ENCODE data around the gene KCNJ15.

Gene KCNJ15

DNA sequence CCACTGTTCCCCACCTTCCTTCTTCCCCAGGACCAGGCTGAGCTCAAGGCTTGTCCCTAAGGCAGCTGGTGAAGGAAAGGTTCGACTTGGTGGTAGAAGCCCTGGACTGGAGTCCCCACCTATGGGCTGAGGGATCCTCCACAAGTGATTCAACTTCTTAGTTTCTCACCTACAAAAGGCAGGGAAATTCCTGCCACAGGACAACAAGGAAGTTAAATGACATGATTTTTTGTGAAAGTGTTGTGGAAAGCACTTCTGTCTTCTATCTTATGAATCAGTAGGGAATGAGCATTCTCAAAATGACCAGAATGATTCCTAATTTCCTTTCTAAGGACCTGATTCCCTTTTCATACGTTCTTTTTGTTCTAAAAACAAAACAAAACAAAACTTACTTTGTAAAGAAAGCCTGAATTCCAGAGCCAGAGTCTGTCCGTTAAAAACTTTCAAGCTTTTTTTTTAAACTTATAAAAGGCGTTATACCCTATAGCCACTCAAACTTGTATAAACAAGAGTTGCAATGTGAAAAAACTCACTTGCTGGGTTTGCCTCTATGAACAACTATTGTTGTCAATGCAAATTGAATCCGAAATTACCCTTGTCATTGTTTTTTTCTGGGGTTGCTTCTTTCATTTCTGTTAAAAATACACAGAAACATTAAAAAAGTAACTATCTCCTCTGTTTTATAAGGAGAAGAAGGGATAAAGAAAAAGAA lies 12.2 kb downstream of the KCNJ15 start:
- no peak for DNase-seq

DNA sequence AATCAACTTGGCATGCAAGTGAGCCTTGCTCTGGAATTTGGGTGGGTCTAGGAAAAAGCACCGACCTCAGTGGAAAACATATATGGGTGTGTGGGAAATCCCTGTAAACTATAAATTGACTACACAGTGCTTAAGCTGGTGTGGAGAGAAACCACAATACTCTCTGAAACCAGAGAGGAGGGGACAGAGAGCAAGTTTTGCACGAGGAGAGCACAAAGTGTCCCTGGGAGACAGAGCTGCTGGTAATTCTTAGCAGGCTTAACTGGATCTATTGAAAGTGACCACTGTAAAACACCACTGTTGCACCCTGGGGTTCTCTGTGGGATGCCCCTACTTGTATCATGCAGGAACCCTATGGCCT lies 12.8 kb downstream of the KCNJ15 start:
- no peak for DNase-seq

DNA sequence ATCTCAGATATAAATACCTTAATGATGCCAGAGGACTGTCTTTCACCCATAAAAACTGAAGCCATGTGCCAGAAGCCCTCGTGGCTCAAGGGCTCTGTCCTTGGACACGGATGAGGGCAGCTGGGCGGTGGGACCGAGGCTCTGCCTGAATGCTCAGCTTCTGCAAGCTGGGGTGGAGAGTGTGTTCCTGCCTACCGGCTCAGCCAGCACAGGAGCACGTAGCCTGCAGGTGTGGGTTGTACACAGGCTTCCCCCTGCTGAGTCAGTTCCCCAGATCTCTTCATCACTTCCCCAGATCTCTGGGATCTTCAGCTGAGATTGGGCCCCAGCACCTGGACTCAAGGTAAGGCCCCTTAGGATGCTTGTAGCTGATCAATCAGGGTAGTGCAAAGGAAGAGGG lies 15.4 kb downstream of the KCNJ15 start:
- no peak for DNase-seq

DNA sequence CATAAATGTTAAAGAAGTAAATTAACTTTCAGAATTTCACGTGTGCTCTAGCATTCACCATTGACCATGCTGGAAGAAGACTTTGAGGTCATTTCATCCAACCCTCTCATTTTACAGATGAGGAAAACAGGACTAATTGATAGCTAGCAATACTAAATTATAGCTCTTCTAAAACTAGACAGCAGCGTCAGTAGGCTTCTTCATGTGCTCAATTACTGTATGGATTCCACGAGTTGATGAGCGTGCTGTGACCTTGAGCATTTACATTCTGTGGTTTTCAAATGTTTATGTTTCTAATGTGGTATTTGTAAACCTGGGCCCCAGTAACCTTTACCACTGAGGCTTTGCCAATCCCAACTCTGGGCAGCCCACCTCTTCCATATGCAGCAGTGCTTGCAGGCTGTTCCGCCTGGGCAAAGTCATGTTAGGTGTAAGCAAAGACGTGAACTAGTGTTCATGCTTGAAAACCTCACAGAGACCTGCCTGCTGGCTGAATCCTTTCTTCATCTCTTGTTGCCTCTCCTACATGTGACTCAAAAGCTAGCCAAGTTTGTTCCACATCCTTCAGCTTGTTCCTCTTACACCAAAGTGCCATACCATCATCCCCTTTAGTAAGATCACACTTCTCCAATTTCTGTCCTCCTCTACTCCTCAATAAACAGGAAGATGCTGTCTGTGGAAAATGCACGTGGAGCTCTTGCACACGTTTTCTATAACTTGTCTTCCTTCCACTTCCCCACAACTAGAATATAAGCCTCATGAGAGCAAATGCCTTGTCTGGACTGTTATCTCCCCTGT lies 17.2 kb downstream of the KCNJ15 start:
- peak; percentile 35 for DNase-seq

DNA sequence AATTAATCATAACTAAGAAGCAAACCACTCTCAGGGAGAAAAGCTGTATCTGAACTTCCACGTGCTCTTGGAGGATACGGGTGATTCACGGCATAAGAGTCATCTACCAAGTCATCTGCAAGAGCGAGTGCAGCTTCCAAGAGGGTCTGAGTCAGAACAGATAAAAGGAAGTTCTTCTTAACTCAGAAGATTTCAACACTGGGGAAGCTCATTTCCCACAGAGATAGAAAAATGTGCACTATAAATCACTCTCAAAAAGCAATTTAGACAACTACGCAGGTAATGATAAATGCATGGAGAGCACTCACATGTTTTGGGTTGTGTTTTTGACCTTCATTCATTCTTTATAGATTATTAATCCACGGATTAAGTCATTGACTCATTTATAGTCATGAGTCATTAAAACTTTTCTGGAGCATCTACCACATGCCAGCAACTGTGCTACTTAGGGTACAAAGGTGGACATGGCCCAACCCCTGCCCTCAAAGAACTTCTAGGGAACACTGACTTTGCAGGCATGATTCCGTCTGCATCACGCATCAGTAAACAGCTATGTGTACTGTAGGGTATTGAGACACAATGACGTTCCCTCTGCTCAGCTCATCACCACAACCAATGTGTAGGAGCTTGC lies 20.8 kb downstream of the KCNJ15 start:
- peak; percentile 100 for DNase-seq

DNA sequence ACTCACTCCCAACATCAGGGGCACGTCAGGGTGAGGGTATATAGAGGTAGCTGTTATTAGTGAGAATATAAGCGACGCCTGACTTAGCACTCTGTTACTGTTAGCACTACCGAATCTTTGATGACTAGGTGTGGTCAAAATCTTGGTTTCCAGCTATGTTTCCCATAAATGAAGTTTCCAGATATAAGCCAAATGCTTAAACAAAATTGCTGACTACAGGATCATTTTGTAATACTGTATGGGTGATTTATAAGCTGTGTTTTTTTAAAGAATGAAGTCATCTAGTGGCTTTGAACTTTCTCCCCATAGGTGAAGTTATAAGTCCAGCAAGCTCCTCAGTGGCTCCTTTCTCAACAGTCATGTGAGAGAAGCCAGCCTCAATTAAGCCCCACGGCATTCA lies 23.7 kb downstream of the KCNJ15 start:
- peak; percentile 51 for DNase-seq

DNA sequence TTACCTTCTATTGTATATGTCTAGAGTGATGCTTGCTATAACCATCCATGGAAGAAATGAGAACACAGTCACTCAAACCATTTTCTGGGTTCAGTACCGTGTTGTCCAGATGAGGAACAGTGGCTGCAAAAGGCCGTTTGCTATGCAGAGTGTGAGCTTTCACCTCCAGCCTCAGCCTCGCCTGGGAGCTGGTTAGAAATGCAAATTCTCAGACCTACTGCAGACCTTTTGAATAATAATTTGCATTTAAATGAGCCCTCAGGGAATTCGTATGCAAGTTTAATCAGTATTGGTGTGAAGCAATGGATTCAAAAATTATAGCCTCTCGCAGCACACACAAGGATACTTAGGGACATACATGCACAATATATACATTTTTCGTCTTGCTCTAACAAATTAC lies 24.1 kb downstream of the KCNJ15 start:
- no peak for DNase-seq

DNA sequence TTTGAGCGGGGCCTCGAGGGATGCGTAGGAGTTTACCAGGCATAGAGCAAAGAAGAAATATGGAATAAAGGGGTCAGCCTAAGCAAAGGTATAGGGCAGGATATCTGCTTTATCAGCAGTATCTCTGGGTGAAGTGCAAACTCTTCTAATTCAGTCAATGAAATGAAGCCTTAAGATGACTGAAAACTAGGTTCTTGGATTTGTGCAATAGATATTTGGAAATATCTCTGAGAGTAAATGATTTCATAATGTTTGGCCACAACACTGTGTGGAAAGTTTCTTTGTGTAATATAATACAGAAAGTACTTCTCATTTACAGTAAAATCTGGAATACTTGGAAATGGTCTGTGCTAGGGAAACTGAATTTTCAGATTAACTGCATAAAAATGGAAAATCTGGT lies 26.1 kb downstream of the KCNJ15 start:
- DNase-seq: no peak

DNA sequence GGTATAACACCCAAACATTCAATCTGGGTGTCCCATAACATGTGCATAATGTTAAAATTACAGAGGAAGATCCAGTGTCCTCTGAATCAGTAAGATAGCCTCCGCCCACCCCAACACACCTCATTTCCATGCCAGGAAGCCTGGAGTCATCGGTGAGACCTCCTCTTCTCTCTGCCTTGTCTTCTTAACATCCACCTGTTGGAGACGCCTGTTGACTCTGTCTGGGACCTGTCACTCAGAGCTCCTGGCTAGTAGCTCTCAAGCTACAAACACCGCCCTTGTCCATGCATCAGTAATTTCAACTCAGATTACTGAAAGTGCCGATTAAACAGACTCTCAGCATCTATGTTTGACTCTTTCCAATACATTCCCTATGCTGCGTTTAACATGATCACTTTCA lies 27.4 kb downstream of the KCNJ15 start:
- no peak for DNase-seq

DNA sequence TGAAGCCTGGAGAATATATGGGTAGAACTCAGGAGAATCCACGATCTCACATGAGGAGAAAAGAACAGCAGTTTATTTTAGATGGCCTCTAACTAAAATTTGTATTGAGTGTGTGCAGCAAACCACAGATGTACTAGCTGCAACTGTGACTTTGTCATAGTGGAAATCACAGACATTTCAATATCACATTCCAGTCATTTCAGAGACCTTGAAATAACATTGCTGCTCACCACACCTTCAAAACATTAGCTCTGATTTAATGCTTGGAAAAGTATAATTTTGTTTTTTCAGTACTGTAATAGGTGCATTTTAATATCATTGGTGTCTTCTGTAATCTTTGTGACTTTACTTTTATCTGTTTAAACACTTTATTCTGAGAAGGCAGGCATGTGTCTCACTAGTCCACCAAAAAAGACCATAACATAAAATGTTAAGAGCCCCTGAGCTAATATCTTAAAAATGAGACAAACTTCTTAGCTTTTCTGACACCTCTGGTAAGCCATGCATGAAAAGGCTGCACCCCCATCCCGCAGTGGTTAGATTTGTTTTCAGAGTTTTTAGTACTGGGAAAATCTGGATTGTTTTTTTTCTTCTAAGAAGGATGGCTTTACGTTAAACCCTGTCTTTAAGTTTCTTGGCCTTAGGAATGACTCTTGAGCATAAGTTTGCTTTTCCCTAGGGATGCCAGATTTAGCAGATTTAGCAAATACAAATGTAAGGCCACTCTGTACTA lies 30.1 kb downstream of the KCNJ15 start:
- DNase-seq: no peak

DNA sequence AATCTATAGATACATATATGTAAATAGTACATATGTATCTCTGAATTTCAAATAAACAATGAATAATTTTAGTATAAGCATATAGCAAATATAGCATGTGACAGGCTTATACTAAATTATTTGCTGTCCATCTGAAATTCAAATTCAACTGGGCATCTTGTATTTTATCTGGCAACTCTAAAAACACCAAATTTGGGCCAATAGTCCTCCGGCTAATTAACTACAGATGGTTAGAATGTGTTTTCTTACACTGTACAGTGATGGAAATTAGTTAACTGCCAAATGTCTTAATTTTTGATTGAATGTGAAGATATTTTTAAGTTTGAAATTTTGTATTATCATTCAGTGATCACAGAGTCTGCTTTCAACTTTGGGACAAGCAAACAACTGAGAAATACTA lies 30.7 kb downstream of the KCNJ15 start:
- DNase-seq: no peak

DNA sequence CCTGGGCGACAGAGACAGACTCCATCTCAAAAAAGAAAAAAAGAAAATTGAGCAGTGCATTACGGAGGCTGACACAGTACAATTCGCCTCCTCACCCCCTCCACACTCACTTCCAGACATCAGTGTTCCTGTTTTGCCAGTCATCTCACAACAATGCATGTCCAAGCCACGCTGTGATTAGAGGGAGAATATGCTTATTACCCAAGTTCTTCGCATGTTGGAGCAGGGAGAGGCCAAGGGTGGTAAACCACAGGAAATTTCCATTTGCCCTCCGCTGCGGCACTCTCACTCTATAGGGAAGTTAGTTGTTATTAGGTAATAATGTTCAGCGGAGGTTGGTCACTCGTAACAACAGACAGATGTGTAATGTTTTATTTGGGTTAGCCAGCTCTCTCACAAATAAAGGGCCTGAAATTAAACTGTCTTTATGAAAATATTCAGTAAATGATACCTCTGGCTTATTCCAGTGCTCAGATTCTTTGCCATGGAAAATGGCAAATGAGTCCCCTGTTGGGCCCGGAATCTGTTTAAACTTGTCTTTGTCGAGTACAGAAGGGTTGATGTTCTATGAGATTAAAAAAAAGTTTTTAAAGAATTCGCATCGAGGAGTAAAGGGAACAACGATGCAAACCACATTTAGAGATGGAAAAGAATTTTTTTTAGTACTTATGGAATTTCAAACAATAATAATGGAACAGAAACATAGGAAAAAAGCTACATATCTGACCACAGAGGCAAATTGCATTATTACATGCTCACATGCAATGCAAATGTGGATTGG lies 33.1 kb downstream of the KCNJ15 start:
- peak; percentile 99 for DNase-seq

DNA sequence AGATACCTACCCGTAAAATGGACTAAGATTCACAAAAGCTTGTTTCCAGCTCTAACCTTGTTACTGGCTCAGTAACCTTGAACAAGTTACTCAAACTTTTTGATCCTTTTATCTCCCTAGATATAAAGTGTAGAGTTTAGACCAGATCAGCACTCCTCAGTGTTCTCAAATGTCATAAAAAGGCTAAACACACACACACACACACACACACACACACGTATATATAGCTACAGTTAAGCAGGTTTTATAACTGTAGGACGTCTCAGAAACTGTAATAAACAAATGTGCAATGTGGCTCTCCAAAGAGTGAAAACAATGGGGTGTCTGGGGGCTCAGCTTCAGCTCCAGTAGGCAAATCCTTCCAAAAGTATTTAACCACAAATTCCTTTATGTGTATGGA lies 34.0 kb downstream of the KCNJ15 start:
- DNase-seq: no peak

DNA sequence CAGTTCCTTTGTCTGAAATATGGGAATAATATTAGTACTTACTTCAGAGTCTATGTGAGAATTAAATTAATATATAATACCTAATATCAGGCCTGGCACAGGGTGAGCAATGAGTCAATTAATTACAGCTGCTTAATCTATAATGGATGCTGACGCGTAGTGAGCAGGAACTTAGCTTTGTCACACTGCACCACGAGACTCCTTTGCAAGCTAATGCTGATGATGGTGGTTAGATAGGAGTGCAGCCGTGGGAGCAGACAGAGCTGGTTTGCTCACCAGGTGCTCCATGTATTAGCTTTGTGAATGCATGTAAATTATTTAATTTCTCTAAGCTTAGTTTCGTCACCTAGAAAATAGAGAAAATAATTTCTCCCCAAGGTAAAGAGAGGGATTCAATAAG lies 35.1 kb downstream of the KCNJ15 start:
- DNase-seq: no peak

DNA sequence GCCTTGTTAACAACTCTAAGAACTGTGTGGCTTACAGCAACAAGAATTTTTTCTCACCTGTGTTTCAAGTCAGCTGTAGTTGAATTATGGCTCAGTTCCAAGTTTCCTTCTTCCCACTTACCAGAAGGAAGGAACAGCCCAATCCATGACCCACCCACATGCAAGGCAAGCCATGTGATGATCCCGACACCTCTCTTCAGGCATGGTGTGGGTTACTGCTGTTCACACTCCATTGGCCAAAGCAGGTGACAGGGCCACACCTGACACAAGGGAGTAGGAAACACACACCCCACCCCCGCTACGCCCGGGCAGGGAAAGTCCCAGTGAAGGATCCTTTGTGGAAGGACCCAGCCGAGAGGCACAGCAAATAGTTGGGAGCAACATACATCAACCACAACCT lies 36.3 kb downstream of the KCNJ15 start:
- no peak for DNase-seq

DNA sequence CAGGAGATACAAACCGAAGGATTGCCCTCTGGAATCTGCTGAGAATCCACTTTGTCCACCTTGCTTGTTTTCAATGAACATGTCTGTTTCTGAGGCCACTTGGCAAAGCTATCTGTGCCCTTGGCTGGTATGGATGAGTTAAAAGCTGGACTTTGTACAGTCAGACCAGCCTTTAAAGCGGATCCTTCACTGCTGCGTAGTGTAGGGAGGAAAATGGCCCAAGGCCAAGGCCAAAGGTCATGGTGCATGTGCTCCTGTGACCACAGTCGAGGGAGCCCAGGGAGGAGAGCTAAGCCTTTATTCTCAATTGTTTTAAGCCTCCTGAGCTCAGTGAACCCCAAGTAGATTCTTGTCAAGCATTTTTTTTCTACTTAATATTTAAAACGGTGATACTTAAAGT lies 37.0 kb downstream of the KCNJ15 start:
- DNase-seq: no peak

DNA sequence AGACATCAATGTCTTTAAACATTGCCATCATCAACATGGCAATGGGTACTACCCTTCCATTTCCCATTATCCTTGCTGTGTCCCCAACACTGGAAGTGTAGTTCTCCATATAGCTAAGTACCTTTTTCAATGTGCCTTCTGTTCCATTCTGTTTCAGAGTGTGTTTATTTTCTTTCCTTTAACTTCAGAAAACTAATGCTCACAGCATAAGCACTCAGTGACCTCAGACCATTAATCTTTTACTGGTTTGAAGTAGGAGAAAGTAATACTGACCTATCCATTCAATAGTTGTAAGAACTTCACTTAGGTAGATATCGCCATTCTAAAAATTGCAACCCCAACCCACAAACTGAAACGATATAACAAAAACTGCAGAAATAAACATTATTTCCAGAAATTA lies 37.8 kb downstream of the KCNJ15 start:
- no peak for DNase-seq

DNA sequence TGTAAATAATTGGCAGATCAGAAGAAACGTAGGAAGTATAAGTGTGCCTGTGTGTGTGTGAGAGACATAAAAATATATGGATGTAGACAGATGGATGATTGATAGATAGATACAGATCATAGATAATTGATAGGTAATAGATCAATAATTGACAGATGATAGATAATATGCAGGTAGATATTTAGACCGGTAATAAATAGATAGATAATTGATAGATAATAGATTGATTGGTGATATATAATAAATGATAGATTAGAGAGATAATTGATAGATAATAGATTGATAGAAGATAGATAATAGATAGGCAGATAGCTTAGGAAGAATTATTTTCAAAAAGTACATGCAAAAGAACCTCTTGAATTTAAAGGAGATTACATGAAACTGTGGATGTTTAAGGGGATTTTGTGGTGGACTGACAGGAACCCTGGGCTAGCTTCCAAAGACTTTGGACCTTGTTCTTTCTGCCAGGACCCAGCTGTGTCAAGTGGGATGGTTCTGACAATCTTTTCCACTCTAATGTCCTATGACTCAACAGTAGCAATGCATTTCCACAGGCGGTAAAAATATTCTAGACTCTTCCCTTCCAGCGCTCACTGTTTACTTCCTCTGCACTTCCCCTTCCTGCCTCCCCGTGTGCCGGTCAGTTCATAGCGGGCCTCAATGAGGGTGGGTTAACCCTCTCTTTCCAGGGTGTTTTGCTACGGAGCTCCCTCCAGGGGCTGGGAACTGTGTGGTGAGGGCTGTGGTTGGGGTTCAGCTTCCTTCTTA lies 39.4 kb downstream of the KCNJ15 start:
- peak; percentile 27 for DNase-seq

DNA sequence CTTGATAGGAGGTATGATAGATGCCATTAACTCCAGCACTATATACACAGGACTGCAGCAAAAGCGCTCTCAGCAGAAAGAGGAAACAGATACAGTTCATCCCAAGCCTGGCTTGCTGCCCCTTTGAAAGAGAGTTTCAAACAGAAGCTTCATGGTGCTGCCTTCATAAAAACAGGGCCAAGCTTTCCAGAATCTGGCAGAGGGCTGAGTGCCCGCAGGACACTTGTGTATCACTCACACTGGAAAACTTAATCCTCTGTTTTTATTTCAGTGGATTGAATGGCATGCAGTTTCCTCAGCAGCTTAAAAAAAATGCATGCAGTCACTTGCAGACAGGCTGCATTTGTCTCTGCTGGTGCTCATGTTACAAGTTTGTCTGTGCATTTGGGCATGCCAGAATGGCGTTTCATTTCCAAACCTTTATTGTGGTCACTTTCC lies 40.4 kb downstream of the KCNJ15 start:
- DNase-seq: peak; percentile 93

DNA sequence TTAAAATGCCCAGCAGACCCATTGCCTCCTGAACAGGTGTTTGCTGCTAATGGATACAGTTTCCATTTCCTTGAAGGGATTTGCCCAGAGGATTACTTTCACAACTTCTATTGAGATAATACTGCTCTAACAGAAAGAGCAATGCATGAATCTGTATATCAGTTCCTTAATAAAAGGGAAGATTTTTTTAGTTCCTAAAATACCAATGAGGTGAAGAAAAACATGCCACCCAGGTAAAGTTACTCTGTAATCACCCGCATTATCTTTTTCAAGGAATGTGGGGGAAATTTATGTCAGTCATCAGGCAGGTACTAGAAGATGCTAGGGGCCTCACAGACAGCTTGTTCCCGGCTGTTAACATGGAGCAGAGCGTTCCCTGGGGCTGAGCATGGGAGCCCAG lies 41.1 kb downstream of the KCNJ15 start:
- no peak for DNase-seq

DNA sequence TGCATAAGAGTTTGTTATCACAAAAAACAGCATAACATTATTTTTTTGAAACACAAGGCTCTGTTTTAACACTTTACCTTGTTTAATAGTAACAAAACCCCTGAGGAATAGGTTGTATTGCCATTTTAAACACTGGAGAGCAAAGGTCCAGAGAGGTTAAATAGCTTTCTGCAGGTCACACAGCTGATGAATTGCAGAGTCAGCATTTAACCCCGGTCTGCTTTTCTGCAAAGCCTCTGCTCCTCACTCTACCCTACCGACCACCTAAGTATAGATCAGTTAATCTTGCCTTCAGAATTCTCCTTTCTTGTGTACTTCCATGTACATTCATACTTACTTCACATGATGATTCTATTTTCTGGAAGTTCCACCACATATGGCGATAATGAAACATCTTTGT lies 42.0 kb downstream of the KCNJ15 start:
- DNase-seq: no peak

DNA sequence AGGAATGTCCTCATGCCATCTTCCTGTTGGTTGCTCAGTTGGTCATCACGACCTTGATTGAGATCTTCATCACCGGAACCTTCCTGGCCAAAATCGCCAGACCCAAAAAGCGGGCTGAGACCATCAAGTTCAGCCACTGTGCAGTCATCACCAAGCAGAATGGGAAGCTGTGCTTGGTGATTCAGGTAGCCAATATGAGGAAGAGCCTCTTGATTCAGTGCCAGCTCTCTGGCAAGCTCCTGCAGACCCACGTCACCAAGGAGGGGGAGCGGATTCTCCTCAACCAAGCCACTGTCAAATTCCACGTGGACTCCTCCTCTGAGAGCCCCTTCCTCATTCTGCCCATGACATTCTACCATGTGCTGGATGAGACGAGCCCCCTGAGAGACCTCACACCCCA lies 42.9 kb downstream of the KCNJ15 start:
- no peak for DNase-seq

Data from fibroblast of skin of abdomen (primary cell).